PC-9 (cell line): ENCODE measurements around the gene SCN8A. TPM values are rescaled to one million over a fixed set of nuclear protein-coding genes. Genes with fewer than 3 reads are reported as not detected.
"Not testable (repeated sequence)": the region's sequence is repeated elsewhere in the genome, so short reads cannot be mapped to it uniquely, and the experiment has no call there.

Experiments
- BruUV-seq: library from RNA; stranded (reverse); fragments of 400-500 nt; replicated peaks from 2 replicates; lab custom pipeline; 2021; lab: Mats Ljungman, UMichigan
- CTCF ChIA-PET: fragments of 300-600 bp; sonication (Branson Sonifier 250); formaldehyde crosslinking; loops from one replicate; lab custom pipeline; 2022; ENCODE audit warnings: antibody characterized with exemption; lab: Charles Lee
- POLR2A ChIA-PET: fragments of 300-600 bp; sonication (Branson Sonifier 250); formaldehyde crosslinking; loops from one replicate; lab custom pipeline; 2022; ENCODE audit warnings: antibody characterized with exemption; ENCODE audit not compliant: unreplicated experiment; lab: Charles Lee
- DNase-seq, 2 experiments: peaks; one replicate each; pipeline versions ENCODE4 v3.0.0 to v3.0.0-alpha.2; 2015 to 2022; ENCODE audit warnings: mixed read lengths in 1 of 2
- H2AFZ ChIP-seq: fragments of 200-600 bp; sonication (generic); 2 replicates; pipeline ENCODE4 v1.8.1; 2017; ENCODE audit warnings: antibody characterized with exemption
- H3F3A ChIP-seq: fragments of 200-600 bp; sonication (generic); 2 replicates; pipeline ENCODE4 v1.8.1; 2017; ENCODE audit warnings: antibody characterized with exemption, mild to moderate bottlenecking, low read depth; ENCODE audit not compliant: insufficient read depth
- H3K27ac ChIP-seq: fragments of 200-600 bp; sonication (generic); 2 replicates; pipeline ENCODE4 v1.6.1; 2016; ENCODE audit warnings: mixed run types
- H3K27me3 ChIP-seq: fragments of 200-600 bp; sonication (generic); 2 replicates; pipeline ENCODE4 v1.6.1; 2016; ENCODE audit warnings: low read depth, mixed run types; ENCODE audit not compliant: insufficient read depth
- H3K36me3 ChIP-seq: fragments of 200-600 bp; sonication (generic); 2 replicates; pipeline ENCODE4 v1.6.1; 2016; ENCODE audit warnings: low read depth, mixed run types
- H3K4me1 ChIP-seq: fragments of 200-600 bp; sonication (generic); replicated peaks from 2 replicates; pipeline ENCODE4 v1.6.1; 2016; ENCODE audit warnings: mixed run types; ENCODE audit not compliant: insufficient read depth
- H3K4me2 ChIP-seq: fragments of 200-600 bp; sonication (generic); 2 replicates; pipeline ENCODE4 v1.6.1; 2017; ENCODE audit warnings: mixed run types
- H3K4me3 ChIP-seq: fragments of 200-600 bp; sonication (generic); 2 replicates; pipeline ENCODE4 v1.6.1; 2016; ENCODE audit warnings: mixed run types
- H3K79me2 ChIP-seq: fragments of 200-600 bp; sonication (generic); 2 replicates; pipeline ENCODE4 v1.6.1; 2017; ENCODE audit warnings: low read depth, mixed run types
- H3K9me2 ChIP-seq: fragments of 200-600 bp; sonication (generic); 2 replicates; pipeline ENCODE4 v1.8.1; 2017; ENCODE audit warnings: mild to moderate bottlenecking; ENCODE audit not compliant: insufficient read depth
- H3K9me3 ChIP-seq: fragments of 200-600 bp; sonication (generic); 2 replicates; pipeline ENCODE4 v1.8.1; 2016; ENCODE audit warnings: low read depth; ENCODE audit not compliant: insufficient read depth
- H4K20me1 ChIP-seq: fragments of 200-600 bp; sonication (generic); 2 replicates; pipeline ENCODE4 v1.8.1; 2017; ENCODE audit not compliant: insufficient read depth
- EZH2 ChIP-seq: fragments of 200-600 bp; sonication (generic); IDR thresholded peaks from 2 replicates; pipeline ENCODE4 v1.8.0; 2017; ENCODE audit warnings: antibody characterized with exemption, low read depth
- intact Hi-C: fragments of 100-400 bp; cut with micrococcal nuclease; formaldehyde crosslinking; loops from one replicate; pipeline ENCODE4 v1.10.0; 2022; ENCODE audit not compliant: unreplicated experiment
- total RNA-seq: library from RNA; stranded (reverse); gene quantifications from 2 replicates; pipeline ENCODE4 v1.2.3, GENCODE V29; 2021
- TF ChIP-seq, protein P1 (sequence below): fragments of 200-600 bp; sonication (generic); conservative IDR thresholded peaks from 2 replicates; pipeline ENCODE4 v1.6.1; 2017; ENCODE audit warnings: mixed run types, antibody characterized with exemption, mild to moderate bottlenecking, moderate library complexity

SCN8A gene
- total RNA-seq, 1 experiment from 2014 or later, result 0.17 TPM

DNA sequence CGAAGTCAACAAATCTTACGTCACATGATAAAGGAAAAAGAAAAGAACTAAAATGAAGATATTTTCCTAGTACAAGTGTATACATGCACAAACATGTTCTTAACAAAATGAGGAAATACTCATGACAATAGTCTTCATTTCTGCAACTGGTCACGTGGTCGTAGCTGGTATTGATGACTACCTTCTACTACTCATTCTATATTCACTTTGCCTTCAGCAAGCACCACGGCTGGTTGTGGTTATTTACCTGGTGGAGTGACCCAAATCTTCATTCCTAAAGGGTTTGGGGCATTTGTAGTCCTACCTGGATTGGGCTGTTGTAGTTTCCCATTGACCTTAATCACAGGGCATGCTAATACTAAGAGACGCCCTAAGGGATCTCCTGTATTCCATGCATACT, 206.3 kb downstream of the SCN8A start:
- Histone ChIP-seq H3K4me2 (no peak overlapping the region), H4K20me1 (no peaks in the 10 kb centered on the region), H3K79me2 (no peaks in the 10 kb centered on the region), H3K4me1 (no peaks in the 10 kb centered on the region), H2AFZ (no peak overlapping the region), H3K9me3 (no peaks in the 10 kb centered on the region), H3K9me2 (no peaks in the 10 kb centered on the region), H3K36me3 (no peaks in the 10 kb centered on the region), H3F3A (no peaks in the 10 kb centered on the region), H3K4me3 (no peak overlapping the region), H3K27ac (no peak overlapping the region), H3K27me3 (peaks cover 71% of the 10 kb centered on the region)
- no peak for TF ChIP-seq EZH2
- TF ChIP-seq, protein P1, sequence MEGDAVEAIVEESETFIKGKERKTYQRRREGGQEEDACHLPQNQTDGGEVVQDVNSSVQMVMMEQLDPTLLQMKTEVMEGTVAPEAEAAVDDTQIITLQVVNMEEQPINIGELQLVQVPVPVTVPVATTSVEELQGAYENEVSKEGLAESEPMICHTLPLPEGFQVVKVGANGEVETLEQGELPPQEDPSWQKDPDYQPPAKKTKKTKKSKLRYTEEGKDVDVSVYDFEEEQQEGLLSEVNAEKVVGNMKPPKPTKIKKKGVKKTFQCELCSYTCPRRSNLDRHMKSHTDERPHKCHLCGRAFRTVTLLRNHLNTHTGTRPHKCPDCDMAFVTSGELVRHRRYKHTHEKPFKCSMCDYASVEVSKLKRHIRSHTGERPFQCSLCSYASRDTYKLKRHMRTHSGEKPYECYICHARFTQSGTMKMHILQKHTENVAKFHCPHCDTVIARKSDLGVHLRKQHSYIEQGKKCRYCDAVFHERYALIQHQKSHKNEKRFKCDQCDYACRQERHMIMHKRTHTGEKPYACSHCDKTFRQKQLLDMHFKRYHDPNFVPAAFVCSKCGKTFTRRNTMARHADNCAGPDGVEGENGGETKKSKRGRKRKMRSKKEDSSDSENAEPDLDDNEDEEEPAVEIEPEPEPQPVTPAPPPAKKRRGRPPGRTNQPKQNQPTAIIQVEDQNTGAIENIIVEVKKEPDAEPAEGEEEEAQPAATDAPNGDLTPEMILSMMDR, result no peak
- DNase-seq, result no peak
- intact Hi-C loops, result no loop called here
- ChIA-PET POLR2A (no interaction called here), CTCF (no interaction called here)
- no TSS peak for BruUV-seq

DNA sequence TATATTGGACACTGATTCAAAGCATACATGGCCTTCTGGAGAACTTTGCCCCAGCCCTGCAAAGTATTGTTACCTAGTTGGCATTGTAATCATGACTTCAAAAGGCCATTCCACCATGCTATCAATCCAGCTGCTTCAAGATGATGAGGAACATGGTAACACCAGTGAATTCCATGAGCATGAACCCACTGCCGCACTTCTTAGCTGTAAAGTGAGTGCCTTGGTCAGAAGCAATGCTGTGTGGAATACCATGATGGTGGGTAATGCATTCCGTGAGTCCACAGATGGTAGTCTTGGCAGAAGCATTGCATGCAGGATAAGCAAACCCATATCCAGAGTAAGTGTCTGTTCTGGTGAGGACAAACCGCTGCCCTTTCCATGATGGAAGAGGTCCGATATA, 207.0 kb downstream of the SCN8A start:
- H3K4me3 ChIP-seq, H3K79me2 ChIP-seq, H3K4me2 ChIP-seq, BruUV-seq, H3K27ac ChIP-seq, H3K4me1 ChIP-seq, H2AFZ ChIP-seq, H3K36me3 ChIP-seq, CTCF ChIA-PET, intact Hi-C loops, H3K9me2 ChIP-seq, H3F3A ChIP-seq, POLR2A ChIA-PET, H4K20me1 ChIP-seq, H3K9me3 ChIP-seq, DNase-seq: not testable (repeated sequence)
- peaks cover 73% of the 10 kb centered on the region for H3K27me3 ChIP-seq

DNA sequence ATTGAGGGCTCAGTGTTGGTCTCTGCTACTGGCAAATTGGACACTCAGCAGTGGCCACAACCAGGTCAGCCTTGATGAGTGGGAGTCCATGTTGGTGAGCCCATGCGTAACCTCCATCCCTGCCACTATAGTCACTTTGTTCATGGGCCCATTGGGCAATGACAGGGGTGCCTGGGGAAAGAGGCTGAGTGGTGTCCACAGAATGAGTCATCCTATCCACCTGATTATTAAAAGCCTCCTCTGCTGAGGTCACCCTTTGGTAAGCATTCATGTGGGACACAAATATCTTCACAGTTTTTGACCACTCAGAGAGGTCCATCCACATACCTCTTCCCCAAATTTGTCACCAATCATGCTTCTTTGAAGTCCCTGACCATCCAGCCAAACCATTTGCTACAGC, 207.5 kb downstream of the SCN8A start:
- Histone ChIP-seq H3K27me3 (peaks cover 73% of the 10 kb centered on the region), H2AFZ (no peak overlapping the region), H4K20me1 (no peaks in the 10 kb centered on the region), H3K27ac (no peak overlapping the region), H3K4me2 (no peak overlapping the region), H3K9me2 (no peaks in the 10 kb centered on the region), H3K9me3 (no peaks in the 10 kb centered on the region), H3K79me2 (no peaks in the 10 kb centered on the region), H3K36me3 (no peaks in the 10 kb centered on the region), H3K4me3 (no peak overlapping the region), H3K4me1 (no peaks in the 10 kb centered on the region), H3F3A (no peaks in the 10 kb centered on the region)
- BruUV-seq, result no TSS peak
- POLR2A ChIA-PET, result no interaction called here
- TF ChIP-seq, protein P1, result no peak
- no peak for TF ChIP-seq EZH2
- DNase-seq, result no peak
- CTCF ChIA-PET, result no interaction called here
- intact Hi-C loops, result no loop called here

DNA sequence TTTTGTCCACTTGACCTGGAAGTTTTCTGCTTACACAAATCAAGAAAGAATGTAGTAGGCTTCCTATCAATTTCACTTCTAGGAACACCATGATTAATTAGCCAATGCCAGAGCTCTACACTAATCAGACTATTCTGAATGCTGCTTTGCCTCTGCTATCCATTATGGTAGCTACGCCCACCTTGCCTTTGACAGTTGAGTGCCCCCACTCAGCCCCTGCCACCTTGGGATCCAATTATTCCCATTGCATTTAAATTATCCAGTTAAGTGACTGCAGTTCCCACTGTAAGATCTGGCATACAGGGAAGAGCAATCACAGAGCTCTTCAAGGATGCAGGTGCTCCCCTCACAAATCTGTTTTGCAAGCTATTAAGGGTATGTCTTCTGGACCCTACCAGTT, 210.0 kb downstream of the SCN8A start:
- CTCF ChIA-PET, result no interaction called here
- TF ChIP-seq, protein P1, result no peak
- TF ChIP-seq EZH2, result no peak

More for the DNA sequence above, 210.0 kb downstream of the SCN8A start:
- Histone ChIP-seq H3K4me2 (no peak overlapping the region), H3K4me1 (no peaks in the 10 kb centered on the region), H3K9me3 (no peaks in the 10 kb centered on the region), H3K27me3 (peaks cover 74% of the 10 kb centered on the region), H3F3A (no peaks in the 10 kb centered on the region), H3K27ac (no peak overlapping the region), H3K4me3 (no peak overlapping the region), H3K9me2 (no peaks in the 10 kb centered on the region), H3K36me3 (no peaks in the 10 kb centered on the region), H4K20me1 (no peaks in the 10 kb centered on the region), H2AFZ (no peak overlapping the region), H3K79me2 (no peaks in the 10 kb centered on the region)
- no peak for DNase-seq
- POLR2A ChIA-PET, result interaction anchor here (0.6 kb wide), 1 partner anchor 9 kb away, joined by 4 read pairs; no protein-coding TSS in a partner anchor
- intact Hi-C loops, result no loop called here
- BruUV-seq, result no TSS peak
